ENCODE data around the gene OIT3. TPM values are rescaled to one million over a fixed set of nuclear protein-coding genes. Genes with fewer than 3 reads are reported as not detected.

Gene OIT3
- total RNA-seq, 1 donor from 2014 or later, result 0.09 TPM

DNA sequence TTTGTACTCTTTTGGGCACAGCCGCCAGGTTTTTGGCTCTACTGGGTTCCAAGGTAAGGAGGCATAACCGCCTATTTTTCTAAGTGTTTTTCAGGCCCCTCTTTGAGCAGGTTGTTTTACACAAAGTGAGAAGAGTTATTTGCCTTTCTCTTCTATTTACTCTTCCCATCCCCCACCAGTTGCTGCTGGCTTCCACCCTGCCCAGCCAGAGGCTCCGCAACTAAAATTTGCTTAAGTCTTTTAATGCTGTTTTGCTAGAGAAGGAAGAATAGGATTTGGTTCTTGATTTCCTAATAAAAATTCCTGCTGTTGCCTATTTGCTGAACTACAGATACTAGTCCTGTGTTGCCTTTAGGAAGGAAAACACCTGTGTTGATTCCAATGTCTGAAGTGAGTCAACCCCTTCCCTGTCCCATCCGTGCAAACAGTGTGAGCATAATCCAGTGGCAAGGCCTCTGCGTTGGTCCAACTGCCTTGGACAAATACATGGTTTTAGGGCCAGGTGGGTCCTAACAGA is 59.2 kb downstream of the OIT3 start:
- Histone ChIP-seq H3K4me1 (ENCODE audit: insufficient read depth, low read length) (no peaks in the 10 kb centered on the region), H3K27me3 (ENCODE audit: insufficient read depth, low read length) (peaks cover 2% of the 10 kb centered on the region), H3K9me3 (ENCODE audit: insufficient read depth, low read depth, low read length) (no peaks in the 10 kb centered on the region), H3K4me3 (ENCODE audit: insufficient read depth, low read depth, low read length) (no peak overlapping the region), H2AFZ (ENCODE audit: low read depth, low read length) (no peak overlapping the region), H3K27ac (ENCODE audit: low read depth, low read length) (no peak overlapping the region), H3K9ac (ENCODE audit: low read length) (no peak overlapping the region), H4K20me1 (ENCODE audit: insufficient read depth, low read length) (no peaks in the 10 kb centered on the region), H3K4me2 (ENCODE audit: low read length) (no peak overlapping the region), H3K79me2 (ENCODE audit: insufficient read depth, low read length) (no peaks in the 10 kb centered on the region), H3K36me3 (ENCODE audit: insufficient read depth, low read length) (no peaks in the 10 kb centered on the region)
- FAIRE-seq, result no peak
- H3K4me3 Mint-ChIP-seq (ENCODE audit: unreplicated experiment), result no peak overlapping the region
- no peak for DNase-seq (ENCODE audit: low read depth)
- H3K9me3 Mint-ChIP-seq (ENCODE audit: unreplicated experiment), result no peaks in the 10 kb centered on the region
- TF ChIP-seq, protein P1, sequence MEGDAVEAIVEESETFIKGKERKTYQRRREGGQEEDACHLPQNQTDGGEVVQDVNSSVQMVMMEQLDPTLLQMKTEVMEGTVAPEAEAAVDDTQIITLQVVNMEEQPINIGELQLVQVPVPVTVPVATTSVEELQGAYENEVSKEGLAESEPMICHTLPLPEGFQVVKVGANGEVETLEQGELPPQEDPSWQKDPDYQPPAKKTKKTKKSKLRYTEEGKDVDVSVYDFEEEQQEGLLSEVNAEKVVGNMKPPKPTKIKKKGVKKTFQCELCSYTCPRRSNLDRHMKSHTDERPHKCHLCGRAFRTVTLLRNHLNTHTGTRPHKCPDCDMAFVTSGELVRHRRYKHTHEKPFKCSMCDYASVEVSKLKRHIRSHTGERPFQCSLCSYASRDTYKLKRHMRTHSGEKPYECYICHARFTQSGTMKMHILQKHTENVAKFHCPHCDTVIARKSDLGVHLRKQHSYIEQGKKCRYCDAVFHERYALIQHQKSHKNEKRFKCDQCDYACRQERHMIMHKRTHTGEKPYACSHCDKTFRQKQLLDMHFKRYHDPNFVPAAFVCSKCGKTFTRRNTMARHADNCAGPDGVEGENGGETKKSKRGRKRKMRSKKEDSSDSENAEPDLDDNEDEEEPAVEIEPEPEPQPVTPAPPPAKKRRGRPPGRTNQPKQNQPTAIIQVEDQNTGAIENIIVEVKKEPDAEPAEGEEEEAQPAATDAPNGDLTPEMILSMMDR (IDR thresholded peaks at IDR 0.05; ENCODE audit: insufficient read depth, low read depth, low read length), result no peak
- no peak for TF ChIP-seq EZH2 (IDR thresholded peaks at IDR 0.05; ENCODE audit: insufficient read depth, low read length)
- no peaks in the 10 kb centered on the region for H3K4me1 Mint-ChIP-seq (ENCODE audit: low read depth, unreplicated experiment)
- peaks cover under 1% of the 10 kb centered on the region for H3K36me3 Mint-ChIP-seq (ENCODE audit: low read depth, unreplicated experiment)
- H3K27me3 Mint-ChIP-seq (ENCODE audit: low read depth, unreplicated experiment), result peaks cover 5% of the 10 kb centered on the region
- H3K27ac Mint-ChIP-seq (ENCODE audit: unreplicated experiment), result no peak overlapping the region

DNA sequence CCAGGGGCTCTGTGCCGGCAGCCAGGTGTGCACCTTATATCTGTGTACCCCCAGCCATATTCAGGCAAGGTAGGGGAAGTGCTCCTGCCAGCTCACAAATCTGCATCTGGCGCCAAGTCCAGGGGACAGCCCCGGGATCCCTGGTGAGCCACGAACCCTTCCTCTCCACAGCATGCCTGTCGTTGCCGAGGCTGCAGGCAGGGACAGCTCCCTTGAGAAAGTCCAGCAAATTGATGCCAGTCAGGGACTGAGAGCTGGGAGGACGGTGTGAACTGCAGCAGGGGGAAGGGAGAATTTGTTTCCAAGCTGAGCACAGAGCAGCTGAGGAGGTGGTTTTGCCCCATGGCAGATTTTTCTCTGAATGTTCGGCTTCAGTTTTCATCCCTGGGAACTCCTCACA is 60.1 kb downstream of the OIT3 start:
- peaks cover 5% of the 10 kb centered on the region for H3K27me3 Mint-ChIP-seq (ENCODE audit: low read depth, unreplicated experiment)
- H3K4me3 Mint-ChIP-seq (ENCODE audit: unreplicated experiment), result no peak overlapping the region
- Histone ChIP-seq H3K9ac (ENCODE audit: low read length) (no peak overlapping the region), H2AFZ (ENCODE audit: low read depth, low read length) (no peak overlapping the region), H3K36me3 (ENCODE audit: insufficient read depth, low read length) (no peaks in the 10 kb centered on the region), H3K9me3 (ENCODE audit: insufficient read depth, low read depth, low read length) (no peaks in the 10 kb centered on the region), H3K4me3 (ENCODE audit: insufficient read depth, low read depth, low read length) (no peak overlapping the region), H3K27me3 (ENCODE audit: insufficient read depth, low read length) (peaks cover 2% of the 10 kb centered on the region), H4K20me1 (ENCODE audit: insufficient read depth, low read length) (no peaks in the 10 kb centered on the region), H3K79me2 (ENCODE audit: insufficient read depth, low read length) (no peaks in the 10 kb centered on the region), H3K4me1 (ENCODE audit: insufficient read depth, low read length) (no peaks in the 10 kb centered on the region), H3K4me2 (ENCODE audit: low read length) (no peak overlapping the region), H3K27ac (ENCODE audit: low read depth, low read length) (no peak overlapping the region)
- no peaks in the 10 kb centered on the region for H3K36me3 Mint-ChIP-seq (ENCODE audit: low read depth, unreplicated experiment)
- no peaks in the 10 kb centered on the region for H3K4me1 Mint-ChIP-seq (ENCODE audit: low read depth, unreplicated experiment)
- no peaks in the 10 kb centered on the region for H3K9me3 Mint-ChIP-seq (ENCODE audit: unreplicated experiment)
- no peak for TF ChIP-seq EZH2 (IDR thresholded peaks at IDR 0.05; ENCODE audit: insufficient read depth, low read length)
- TF ChIP-seq, protein P1 (IDR thresholded peaks at IDR 0.05; ENCODE audit: insufficient read depth, low read depth, low read length), result no peak
- no peak overlapping the region for H3K27ac Mint-ChIP-seq (ENCODE audit: unreplicated experiment)
- FAIRE-seq, result no peak
- DNase-seq (ENCODE audit: low read depth), result no peak

DNA sequence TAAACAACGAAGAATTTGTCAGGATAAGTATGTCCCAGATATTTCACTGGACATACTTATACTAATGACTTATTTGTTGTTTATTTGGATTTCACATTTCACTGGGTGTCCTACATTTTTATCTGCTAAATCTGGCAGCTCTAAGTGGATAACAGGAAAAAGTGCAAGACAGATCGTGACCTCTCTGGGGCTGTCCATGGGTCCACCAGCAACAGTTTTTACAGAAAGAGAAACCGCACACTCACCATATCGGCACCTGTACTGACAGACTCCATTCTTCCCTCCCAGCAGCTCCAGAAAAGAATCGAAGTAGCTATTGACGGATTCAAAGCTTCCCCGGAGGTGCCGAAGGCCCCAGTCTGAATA is 60.7 kb downstream of the OIT3 start:
- no peaks in the 10 kb centered on the region for H3K36me3 Mint-ChIP-seq (ENCODE audit: low read depth, unreplicated experiment)
- H3K9ac ChIP-seq (ENCODE audit: low read length), result no peak overlapping the region
- no peak overlapping the region for H3K27ac Mint-ChIP-seq (ENCODE audit: unreplicated experiment)
- no peak overlapping the region for H3K4me3 ChIP-seq (ENCODE audit: insufficient read depth, low read depth, low read length)
- H3K36me3 ChIP-seq (ENCODE audit: insufficient read depth, low read length), result no peaks in the 10 kb centered on the region
- H2AFZ ChIP-seq (ENCODE audit: low read depth, low read length), result no peak overlapping the region
- H3K9me3 ChIP-seq (ENCODE audit: insufficient read depth, low read depth, low read length), result no peaks in the 10 kb centered on the region
- H3K79me2 ChIP-seq (ENCODE audit: insufficient read depth, low read length), result no peaks in the 10 kb centered on the region
- H3K4me3 Mint-ChIP-seq (ENCODE audit: unreplicated experiment), result no peak overlapping the region
- H3K4me1 ChIP-seq (ENCODE audit: insufficient read depth, low read length), result no peaks in the 10 kb centered on the region
- TF ChIP-seq, protein P1 (IDR thresholded peaks at IDR 0.05; ENCODE audit: insufficient read depth, low read depth, low read length), result no peak
- no peak for TF ChIP-seq EZH2 (IDR thresholded peaks at IDR 0.05; ENCODE audit: insufficient read depth, low read length)
- peaks cover 2% of the 10 kb centered on the region for H3K27me3 ChIP-seq (ENCODE audit: insufficient read depth, low read length)
- FAIRE-seq, result no peak
- no peaks in the 10 kb centered on the region for H3K9me3 Mint-ChIP-seq (ENCODE audit: unreplicated experiment)
- H3K27ac ChIP-seq (ENCODE audit: low read depth, low read length), result no peak overlapping the region
- H3K4me2 ChIP-seq (ENCODE audit: low read length), result no peak overlapping the region
- no peak for DNase-seq (ENCODE audit: low read depth)
- no peaks in the 10 kb centered on the region for H4K20me1 ChIP-seq (ENCODE audit: insufficient read depth, low read length)
- H3K4me1 Mint-ChIP-seq (ENCODE audit: low read depth, unreplicated experiment), result no peaks in the 10 kb centered on the region
- peaks cover 5% of the 10 kb centered on the region for H3K27me3 Mint-ChIP-seq (ENCODE audit: low read depth, unreplicated experiment)
